ENCODE data around the gene HIVEP3.

Gene HIVEP3

GRCh38 chr1:41868241-41868998 lies 50.3 kb downstream of the HIVEP3 start:
- DNase-seq: no peak

GRCh38 chr1:41866285-41866684 lies 52.4 kb downstream of the HIVEP3 start:
- DNase-seq: no peak

GRCh38 chr1:41864471-41865040 lies 54.2 kb downstream of the HIVEP3 start:
- DNase-seq: no peak

GRCh38 chr1:41863718-41864117 lies 55.0 kb downstream of the HIVEP3 start:
- no peak for DNase-seq

- DNase-seq: no peak
Observed at GRCh38 chr1:41862384-41863221, 56.1 kb downstream of the HIVEP3 start.

- DNase-seq: no peak
Observed at GRCh38 chr1:41861535-41862383, 57.0 kb downstream of the HIVEP3 start.

GRCh38 chr1:41860771-41861170 lies 58.0 kb downstream of the HIVEP3 start:
- no peak for DNase-seq

- DNase-seq: no peak
Observed at GRCh38 chr1:41860214-41860613, 58.5 kb downstream of the HIVEP3 start.

- DNase-seq: no peak
Observed at GRCh38 chr1:41859686-41860085, 59.0 kb downstream of the HIVEP3 start.

GRCh38 chr1:41856944-41857285 lies 61.8 kb downstream of the HIVEP3 start:
- DNase-seq: no peak

- DNase-seq: no peak
Observed at GRCh38 chr1:41856151-41856943, 62.4 kb downstream of the HIVEP3 start.

GRCh38 chr1:41855713-41856112 lies 63.0 kb downstream of the HIVEP3 start:
- no peak for DNase-seq

GRCh38 chr1:41853907-41854306 lies 64.8 kb downstream of the HIVEP3 start:
- DNase-seq: no peak

- no peak for DNase-seq
Observed at GRCh38 chr1:41852091-41852490, 66.6 kb downstream of the HIVEP3 start.

GRCh38 chr1:41851589-41851988 lies 67.1 kb downstream of the HIVEP3 start:
- DNase-seq: no peak

- DNase-seq: no peak
Observed at GRCh38 chr1:41850029-41850428, 68.7 kb downstream of the HIVEP3 start.

GRCh38 chr1:41849211-41849759 lies 69.4 kb downstream of the HIVEP3 start:
- no peak for DNase-seq

GRCh38 chr1:41848216-41848952 lies 70.3 kb downstream of the HIVEP3 start:
- DNase-seq: no peak

- DNase-seq: no peak
Observed at GRCh38 chr1:41847733-41848132, 71.0 kb downstream of the HIVEP3 start.

- DNase-seq: no peak
Observed at GRCh38 chr1:41846625-41847405, 71.9 kb downstream of the HIVEP3 start.

All from GF-D8 (cell line).